ENCODE results near the gene CDKN1A. TPM values are rescaled to one million over a fixed set of nuclear protein-coding genes. Genes with fewer than 3 reads are reported as not detected.
"Not testable (repeated sequence)": the region's sequence is repeated elsewhere in the genome, so short reads cannot be mapped to it uniquely, and the experiment has no call there.

The CDKN1A gene
- total and polyA plus RNA-seq, 5 donors from 2014 or later: 1.4 to 115 (median 1.6) TPM

DNA sequence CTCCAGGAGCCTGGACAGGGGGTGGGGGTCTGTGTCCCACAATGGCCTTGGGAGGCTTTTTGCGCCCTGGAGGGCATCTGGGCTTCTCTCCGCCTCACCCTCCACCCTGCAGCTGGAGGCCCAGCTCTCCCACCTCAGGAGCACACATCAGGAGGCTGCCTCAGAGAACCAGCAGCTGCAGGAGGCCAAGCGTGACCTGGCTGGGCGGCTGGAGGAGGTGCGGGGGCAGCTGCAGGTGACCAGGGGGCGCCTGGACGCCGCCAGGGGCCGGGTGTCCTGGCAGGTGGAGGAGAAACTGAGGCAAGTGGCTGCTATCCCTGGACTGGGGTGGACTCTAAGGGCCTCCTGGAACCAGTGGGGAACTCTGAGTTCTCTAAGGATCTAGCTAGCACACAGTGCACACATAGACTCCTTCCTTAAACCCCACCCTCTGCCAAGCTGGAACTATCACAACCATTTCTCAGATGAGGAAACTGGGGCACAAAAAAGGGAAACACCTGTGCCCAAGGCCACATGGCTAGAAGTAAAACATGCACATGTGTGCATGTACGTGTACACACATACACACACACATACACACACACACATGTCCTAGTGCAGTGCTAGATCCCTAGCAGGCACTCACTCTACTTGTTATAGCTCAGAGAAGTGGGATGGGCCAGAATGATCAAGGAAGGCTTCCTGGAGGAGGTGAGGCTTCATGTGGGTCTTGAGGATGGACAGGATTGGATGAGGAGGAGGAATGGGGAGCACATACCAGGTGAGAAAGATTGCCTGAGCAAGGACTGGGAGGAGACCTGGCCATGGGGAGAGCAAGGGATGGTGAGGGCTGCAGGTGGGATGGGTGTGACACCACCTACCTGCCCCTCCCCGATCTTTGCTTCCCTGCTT lies 42.0 kb downstream of the CDKN1A start:
- no peaks in the 10 kb centered on the region for H3K27me3 ChIP-seq (ENCODE audit: control insufficient read depth, insufficient read depth, low read length)
- DNase-seq (no peak), ATAC-seq (ENCODE audit: low read depth in 2 of 2) (no peak)
- peak overlapping the region in 1 of 3 donors; percentile 5 for H3K27ac Mint-ChIP-seq
- no peaks in the 10 kb centered on the region for H3K36me3 ChIP-seq (ENCODE audit: control insufficient read depth, insufficient read depth, low read length)
- no peak overlapping the region for H3K4me3 ChIP-seq (ENCODE audit: low read depth, low read length)
- H3K9me3 Mint-ChIP-seq: peaks cover 0 to 2% (median 0%) of the 10 kb centered on the region in 7 donors
- H3K9me3 ChIP-seq (ENCODE audit: control insufficient read depth in 2 of 2, low read length in 2 of 2): no peaks in the 10 kb centered on the region
- no peaks in the 10 kb centered on the region for H3K4me1 ChIP-seq (ENCODE audit: control insufficient read depth, insufficient read depth, low read length, poor library complexity, severe bottlenecking)
- H3K27ac ChIP-seq (ENCODE audit: insufficient read depth, low read length, poor library complexity, severe bottlenecking): no peak overlapping the region
- H3K27me3 Mint-ChIP-seq: no peaks in the 10 kb centered on the region
- H3K4me1 Mint-ChIP-seq: peaks cover 0 to 2% (median 0%) of the 10 kb centered on the region in 4 donors
- no peak overlapping the region for H3K4me3 Mint-ChIP-seq
- H3K36me3 Mint-ChIP-seq: no peaks in the 10 kb centered on the region

DNA sequence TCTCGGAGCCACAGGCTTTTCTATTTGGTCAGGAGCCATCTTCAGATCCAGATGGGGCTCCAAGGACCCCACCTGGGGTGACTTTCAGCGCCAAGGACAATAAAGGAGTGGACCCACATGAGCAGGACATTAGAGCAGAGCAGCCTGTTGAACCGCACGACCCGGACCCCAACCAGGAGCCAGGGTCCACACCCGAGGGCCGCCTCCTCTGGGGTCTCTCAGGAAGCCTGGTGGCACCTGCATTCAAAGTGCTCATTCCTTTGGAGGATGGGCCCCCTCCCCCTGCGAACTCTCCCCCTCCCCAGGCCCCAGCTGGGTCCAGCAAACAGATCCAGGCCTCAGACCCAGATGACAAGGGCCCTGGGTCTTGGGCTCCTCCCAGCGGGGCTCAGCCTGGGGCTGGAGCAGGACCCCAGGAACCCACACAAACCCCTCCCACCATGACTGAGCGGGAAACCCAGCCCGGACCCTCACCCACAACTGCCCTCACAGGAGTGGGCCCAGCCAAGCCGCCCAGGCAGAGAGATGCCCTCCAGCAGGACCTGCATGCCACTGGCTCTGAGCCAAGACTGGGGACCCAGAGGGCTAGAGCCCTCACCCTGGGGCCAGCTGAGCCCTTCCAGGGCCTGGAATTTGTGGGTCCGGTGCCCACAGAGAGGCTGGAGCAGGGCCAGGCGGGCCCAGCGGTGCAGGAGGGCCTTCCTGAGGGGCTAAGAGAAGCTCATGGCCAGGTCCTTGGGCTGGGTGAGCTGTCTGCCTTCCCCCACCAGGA lies 43.0 kb downstream of the CDKN1A start:
- Histone ChIP-seq H3K4me1 (ENCODE audit: control insufficient read depth, insufficient read depth, low read length, poor library complexity, severe bottlenecking) (no peaks in the 10 kb centered on the region), H3K27me3 (ENCODE audit: control insufficient read depth, insufficient read depth, low read length) (no peaks in the 10 kb centered on the region), H3K4me3 (ENCODE audit: low read depth, low read length) (no peak overlapping the region), H3K9me3 (ENCODE audit: control insufficient read depth in 2 of 2, low read length in 2 of 2) (no peaks in the 10 kb centered on the region), H3K27ac (ENCODE audit: insufficient read depth, low read length, poor library complexity, severe bottlenecking) (no peak overlapping the region), H3K36me3 (ENCODE audit: control insufficient read depth, insufficient read depth, low read length) (no peaks in the 10 kb centered on the region)
- Mint-ChIP-seq H3K9me3 (peaks cover 0 to 2% (median 0%) of the 10 kb centered on the region in 7 donors), H3K4me1 (peaks cover 0 to 2% (median 0%) of the 10 kb centered on the region in 4 donors), H3K4me3 (no peak overlapping the region), H3K27me3 (no peaks in the 10 kb centered on the region), H3K36me3 (no peaks in the 10 kb centered on the region), H3K27ac (no peak overlapping the region)
- ATAC-seq (ENCODE audit: low read depth in 2 of 2) (no peak), DNase-seq (no peak)

DNA sequence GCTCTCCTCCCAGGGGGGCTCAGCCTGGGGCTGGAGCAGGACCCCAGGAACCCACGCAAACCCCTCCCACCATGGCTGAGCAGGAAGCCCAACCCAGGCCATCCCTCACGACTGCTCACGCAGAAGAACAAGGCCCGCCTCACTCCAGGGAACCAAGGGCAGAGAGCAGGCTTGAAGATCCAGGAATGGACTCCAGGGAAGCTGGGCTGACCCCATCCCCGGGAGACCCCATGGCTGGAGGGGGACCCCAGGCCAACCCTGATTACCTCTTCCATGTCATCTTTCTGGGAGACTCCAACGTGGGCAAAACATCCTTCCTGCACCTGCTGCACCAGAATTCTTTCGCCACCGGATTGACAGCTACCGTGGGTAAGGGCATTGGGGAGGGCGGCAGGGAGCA lies 43.9 kb downstream of the CDKN1A start:
- no peaks in the 10 kb centered on the region for H3K4me1 ChIP-seq (ENCODE audit: control insufficient read depth, insufficient read depth, low read length, poor library complexity, severe bottlenecking)
- H3K4me3 Mint-ChIP-seq: no peak overlapping the region
- no peaks in the 10 kb centered on the region for H3K27me3 ChIP-seq (ENCODE audit: control insufficient read depth, insufficient read depth, low read length)
- H3K27ac ChIP-seq (ENCODE audit: insufficient read depth, low read length, poor library complexity, severe bottlenecking): no peak overlapping the region
- no peaks in the 10 kb centered on the region for H3K27me3 Mint-ChIP-seq
- no peak overlapping the region for H3K27ac Mint-ChIP-seq
- H3K4me1 Mint-ChIP-seq: peaks cover 0 to 2% (median 0%) of the 10 kb centered on the region in 4 donors
- no peaks in the 10 kb centered on the region for H3K36me3 ChIP-seq (ENCODE audit: control insufficient read depth, insufficient read depth, low read length)
- peaks cover 0 to 2% (median 0%) of the 10 kb centered on the region in 7 donors for H3K9me3 Mint-ChIP-seq
- no peaks in the 10 kb centered on the region for H3K9me3 ChIP-seq (ENCODE audit: control insufficient read depth in 2 of 2, low read length in 2 of 2)
- H3K36me3 Mint-ChIP-seq: no peaks in the 10 kb centered on the region
- no peak for DNase-seq
- no peak for ATAC-seq (ENCODE audit: low read depth in 2 of 2)
- no peak overlapping the region for H3K4me3 ChIP-seq (ENCODE audit: low read depth, low read length)

DNA sequence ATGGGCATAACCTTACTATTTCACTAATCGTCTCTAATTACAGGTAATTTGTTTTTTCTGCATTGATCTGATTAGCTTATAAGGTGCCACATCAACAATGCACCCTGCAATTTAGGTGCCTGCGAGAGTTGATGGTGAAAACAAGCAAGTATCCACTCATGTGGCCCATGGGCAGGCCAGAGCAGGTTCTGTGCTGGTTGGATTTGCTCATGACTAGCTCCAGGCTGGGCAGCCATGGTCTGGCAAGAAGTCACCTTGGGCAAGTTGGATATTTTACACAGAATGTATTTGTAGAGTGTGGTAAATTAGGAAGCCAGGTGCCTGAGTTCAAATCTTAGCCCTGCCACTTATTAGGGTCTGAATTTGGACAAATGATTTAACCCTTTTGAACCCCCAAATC lies 44.4 kb downstream of the CDKN1A start:
- H3K9me3 Mint-ChIP-seq: peaks cover 0 to 2% (median 0%) of the 10 kb centered on the region in 7 donors
- H3K4me1 Mint-ChIP-seq: peaks cover 0 to 6% (median 2%) of the 10 kb centered on the region in 4 donors
- no peaks in the 10 kb centered on the region for H3K36me3 Mint-ChIP-seq
- H3K4me3 Mint-ChIP-seq: no peak overlapping the region
- Histone ChIP-seq H3K36me3 (ENCODE audit: control insufficient read depth, insufficient read depth, low read length) (no peaks in the 10 kb centered on the region), H3K9me3 (ENCODE audit: control insufficient read depth in 2 of 2, low read length in 2 of 2) (no peaks in the 10 kb centered on the region), H3K27me3 (ENCODE audit: control insufficient read depth, insufficient read depth, low read length) (no peaks in the 10 kb centered on the region), H3K27ac (ENCODE audit: insufficient read depth, low read length, poor library complexity, severe bottlenecking) (no peak overlapping the region), H3K4me3 (ENCODE audit: low read depth, low read length) (no peak overlapping the region), H3K4me1 (ENCODE audit: control insufficient read depth, insufficient read depth, low read length, poor library complexity, severe bottlenecking) (no peaks in the 10 kb centered on the region)
- DNase-seq (no peak), ATAC-seq (ENCODE audit: low read depth in 2 of 2) (no peak)
- H3K27ac Mint-ChIP-seq: no peak overlapping the region
- H3K27me3 Mint-ChIP-seq: no peaks in the 10 kb centered on the region

DNA sequence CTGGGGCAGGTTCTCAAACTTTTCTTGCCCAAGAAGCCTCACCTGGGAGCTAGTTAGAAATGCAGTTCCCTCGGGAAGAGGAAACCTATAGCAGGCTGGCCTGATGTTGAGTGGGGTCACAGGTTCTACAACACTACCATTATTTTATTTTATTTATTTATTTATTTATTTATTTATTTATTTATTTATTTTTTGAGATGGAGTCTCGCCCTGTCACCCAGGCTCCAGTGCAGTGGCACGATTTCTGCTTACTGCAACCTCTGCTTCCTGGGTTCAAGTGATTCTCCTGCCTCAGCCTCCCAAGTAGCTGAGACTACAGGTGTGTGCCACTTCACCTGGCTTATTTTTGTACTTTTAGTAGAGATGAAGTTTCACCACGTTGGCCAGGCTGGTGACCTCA lies 45.5 kb downstream of the CDKN1A start:
- not testable (repeated sequence) for H3K4me1 Mint-ChIP-seq; H3K36me3 Mint-ChIP-seq; H3K27me3 ChIP-seq (ENCODE audit: control insufficient read depth, insufficient read depth, low read length); DNase-seq; H3K9me3 ChIP-seq (ENCODE audit: control insufficient read depth in 2 of 2, low read length in 2 of 2); H3K27ac ChIP-seq (ENCODE audit: insufficient read depth, low read length, poor library complexity, severe bottlenecking); H3K36me3 ChIP-seq (ENCODE audit: control insufficient read depth, insufficient read depth, low read length); H3K4me3 Mint-ChIP-seq; H3K27ac Mint-ChIP-seq; H3K9me3 Mint-ChIP-seq; H3K4me3 ChIP-seq (ENCODE audit: low read depth, low read length); ATAC-seq (ENCODE audit: low read depth in 2 of 2); H3K4me1 ChIP-seq (ENCODE audit: control insufficient read depth, insufficient read depth, low read length, poor library complexity, severe bottlenecking); H3K27me3 Mint-ChIP-seq

DNA sequence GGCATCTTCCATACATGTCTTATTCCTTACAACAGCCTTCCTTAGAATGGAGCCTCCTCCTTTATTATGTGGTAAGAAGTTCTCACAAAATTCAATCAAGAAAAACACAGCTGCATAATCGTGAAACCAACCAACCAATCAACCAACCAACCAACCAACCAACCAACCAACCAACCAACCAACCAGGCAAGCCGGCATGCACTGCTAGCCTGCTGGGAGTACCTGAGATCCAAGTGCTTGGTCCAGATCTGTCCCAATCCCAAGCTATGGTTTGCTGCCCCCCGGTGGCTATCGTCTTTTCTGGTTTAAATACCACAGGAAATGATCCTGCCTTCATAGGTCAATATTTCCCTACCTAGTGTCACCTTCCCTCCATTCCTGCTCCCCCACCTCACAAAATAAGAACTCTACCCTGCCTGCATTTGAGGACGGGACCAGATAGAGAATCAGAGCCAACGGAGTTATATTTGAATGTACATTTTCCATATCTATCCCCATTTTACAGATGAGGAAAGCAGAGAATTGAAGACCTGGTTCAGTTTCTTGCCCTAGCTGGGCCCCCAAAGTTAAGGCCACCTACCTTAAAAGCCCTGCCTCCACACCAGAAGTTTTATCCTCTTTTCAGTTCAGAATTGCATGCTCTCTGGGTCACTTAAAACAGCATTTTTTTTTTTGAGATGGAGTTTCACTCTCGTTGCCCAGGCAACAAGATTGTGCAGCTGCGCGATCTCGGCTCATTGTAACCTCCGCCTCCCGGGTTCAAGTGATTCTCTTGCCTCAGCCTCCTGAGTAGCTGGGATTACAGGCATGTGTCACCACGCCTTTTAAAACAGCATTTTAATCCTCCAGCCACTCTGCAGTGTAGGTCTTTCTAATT lies 46.2 kb downstream of the CDKN1A start:
- peak in 1 of 2 donors; percentile 29 for ATAC-seq (ENCODE audit: low read depth in 2 of 2)

DNA sequence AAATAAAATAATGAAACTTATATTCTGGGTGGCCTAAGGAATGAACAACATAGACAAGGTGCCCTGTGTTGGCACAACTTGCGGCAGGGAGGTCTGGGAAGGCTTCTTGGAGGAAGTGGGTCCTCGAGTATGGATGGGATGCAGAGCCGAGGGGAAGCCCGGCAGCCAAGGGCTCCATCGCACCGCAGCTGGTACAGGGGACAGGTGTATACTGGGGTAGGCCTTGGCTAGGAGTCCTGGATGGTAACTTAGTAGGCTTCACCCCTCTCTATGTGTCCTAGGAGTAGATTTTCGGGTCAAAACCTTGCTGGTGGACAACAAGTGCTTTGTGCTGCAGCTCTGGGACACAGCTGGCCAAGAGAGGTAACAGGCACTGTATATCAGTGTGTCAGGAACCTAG lies 47.1 kb downstream of the CDKN1A start:
- Mint-ChIP-seq H3K9me3 (peaks cover 0 to 2% (median 0%) of the 10 kb centered on the region in 7 donors), H3K4me1 (peaks cover 0 to 7% (median 6%) of the 10 kb centered on the region in 4 donors), H3K27me3 (no peaks in the 10 kb centered on the region), H3K27ac (peak overlapping the region in 1 of 3 donors; percentile 39), H3K36me3 (no peaks in the 10 kb centered on the region), H3K4me3 (no peak overlapping the region)
- no peaks in the 10 kb centered on the region for H3K36me3 ChIP-seq (ENCODE audit: control insufficient read depth, insufficient read depth, low read length)
- no peak overlapping the region for H3K4me3 ChIP-seq (ENCODE audit: low read depth, low read length)
- H3K9me3 ChIP-seq (ENCODE audit: control insufficient read depth in 2 of 2, low read length in 2 of 2): no peaks in the 10 kb centered on the region
- DNase-seq: no peak
- H3K4me1 ChIP-seq (ENCODE audit: control insufficient read depth, insufficient read depth, low read length, poor library complexity, severe bottlenecking): no peaks in the 10 kb centered on the region
- ATAC-seq (ENCODE audit: low read depth in 2 of 2): no peak
- no peaks in the 10 kb centered on the region for H3K27me3 ChIP-seq (ENCODE audit: control insufficient read depth, insufficient read depth, low read length)
- H3K27ac ChIP-seq (ENCODE audit: insufficient read depth, low read length, poor library complexity, severe bottlenecking): no peak overlapping the region

More for the DNA sequence above, 46.2 kb downstream of the CDKN1A start:
- Histone ChIP-seq H3K4me1 (ENCODE audit: control insufficient read depth, insufficient read depth, low read length, poor library complexity, severe bottlenecking) (no peaks in the 10 kb centered on the region), H3K9me3 (ENCODE audit: control insufficient read depth in 2 of 2, low read length in 2 of 2) (no peaks in the 10 kb centered on the region), H3K27me3 (ENCODE audit: control insufficient read depth, insufficient read depth, low read length) (no peaks in the 10 kb centered on the region), H3K36me3 (ENCODE audit: control insufficient read depth, insufficient read depth, low read length) (no peaks in the 10 kb centered on the region), H3K4me3 (ENCODE audit: low read depth, low read length) (no peak overlapping the region), H3K27ac (ENCODE audit: insufficient read depth, low read length, poor library complexity, severe bottlenecking) (no peak overlapping the region)
- peaks cover 0 to 7% (median 6%) of the 10 kb centered on the region in 4 donors for H3K4me1 Mint-ChIP-seq
- H3K9me3 Mint-ChIP-seq: peaks cover 0 to 2% (median 0%) of the 10 kb centered on the region in 7 donors
- H3K4me3 Mint-ChIP-seq: no peak overlapping the region
- peak in 1 of 3 donors; percentile 65 for DNase-seq
- no peaks in the 10 kb centered on the region for H3K36me3 Mint-ChIP-seq
- H3K27me3 Mint-ChIP-seq: no peaks in the 10 kb centered on the region
- no peak overlapping the region for H3K27ac Mint-ChIP-seq

All from CD4-positive, CD25-positive, alpha-beta regulatory T cell (primary cell).